Heart right ventricle (tissue), 16 donors: ENCODE measurements around the gene BIN1. TPM values are rescaled to one million over a fixed set of nuclear protein-coding genes. Genes with fewer than 3 reads are reported as not detected.

Experiments
- ATAC-seq, 8 donors: fragments of 200-7000 bp; cut with Tn5 transposase; one replicate each; pipeline ENCODE4 v1.9.1; 2020; ENCODE audit warnings: mild to moderate bottlenecking in 8 of 8, moderate library complexity in 8 of 8, moderate number of reproducible peaks in 1 of 8
- DNase-seq, 2 donors: peaks; one replicate each; pipeline ENCODE4 v3.0.0-alpha.2; 2020
- H3K27ac ChIP-seq, 10 donors: fragments of 200-600 bp; sonication (generic) in 2 of 10; one replicate each; pipeline versions ENCODE4 v1.5.0 to v1.8.0; 2020 to 2022; ENCODE audit warnings: mild to moderate bottlenecking in 3 of 10
- H3K27me3 ChIP-seq, 7 donors: fragments of 200-600 bp; one replicate each; pipeline ENCODE4 v1.8.0; 2021 to 2022; ENCODE audit warnings: mild to moderate bottlenecking in 2 of 7
- H3K36me3 ChIP-seq, 9 donors: fragments of 200-600 bp; sonication (generic) in 1 of 9; one replicate each; pipeline versions ENCODE4 v1.5.0 to v1.8.0; 2020 to 2022; ENCODE audit warnings: mild to moderate bottlenecking in 2 of 9
- H3K4me1 ChIP-seq, 9 donors: fragments of 200-600 bp; sonication (generic) in 1 of 9; one replicate each; pipeline versions ENCODE4 v1.5.0 to v1.8.0; 2020 to 2022; ENCODE audit warnings: mild to moderate bottlenecking in 4 of 9
- H3K4me3 ChIP-seq, 10 donors: fragments of 200-600 bp; sonication (generic) in 2 of 10; one replicate each; pipeline versions ENCODE4 v1.5.0 to v1.8.0; 2020 to 2022; ENCODE audit warnings: mild to moderate bottlenecking in 7 of 10, moderate library complexity in 2 of 10
- H3K9me3 ChIP-seq, 11 donors: fragments of 200-600 bp in 10 of 11; sonication (generic) in 2 of 11; one replicate each; pipeline versions ENCODE4 v1.5.0 to v1.8.0; 2013 to 2022; ENCODE audit warnings: mild to moderate bottlenecking in 2 of 11, control low read depth in 1 of 11, moderate library complexity in 1 of 11
- WGBS, 2 donors: extraction: QIAGEN DNeasy Blood & Tissue Kit; methylation state at CpG; one replicate each; pipeline ENCODE4 v1.1.7; 2013; ENCODE audit warnings: inconsistent platforms in 1 of 2; 5-methylcytosine and 5-hydroxymethylcytosine counted together
- intact Hi-C, 10 donors: fragments of 100-400 bp; cut with DNase I; formaldehyde crosslinking; loops; one replicate each; pipeline versions ENCODE4 v1.11.1 to v1.14.2; 2022
- polyA plus RNA-seq, 2 donors: library from polyadenylated mRNA; stranded (reverse); fragments of 200-250 nt; gene quantifications; one replicate each; pipeline ENCODE4 v1.2.3, GENCODE V29; 2013
- total RNA-seq, 10 donors: library from RNA; stranded (reverse); fragmentation: NEBNext Ultra II Directional in 3 of 10; extraction: Animal tissue kit (Norgen Biotek cat#: 25700) in 3 of 10; gene quantifications; one replicate each; pipeline versions ENCODE4 v1.2.1 to v1.2.4, GENCODE V29; 2021 to 2023
- TF ChIP-seq, protein P1 (sequence below), 9 donors: fragments of 200-600 bp; sonication (generic) in 2 of 9; IDR thresholded peaks; one replicate each; pipeline versions ENCODE4 v1.5.0 to v1.8.0; 2021 to 2022; ENCODE audit warnings: antibody characterized with exemption in 9 of 9, mild to moderate bottlenecking in 5 of 9, moderate library complexity in 1 of 9
- donor health status: Arrhythmogenic right ventricular cardiomyopathy.
- donor health status: ischemic (EF 13 %, LVEDD 7.1; RV severe dilation, severe dysfunction).
- donor health status: healthy with polysubstance abuse.
- donor health status: DM: no; HTN: yes; CAD: no.
- donor health status: DM: no; HTN: no; CAD: no.
- donor health status: ischemic (EF 25% LVEDD 6.9; RV normal size, moderate dysfunction).
- donor health status: ischemic (EF 25% LVEDD 5.7; RV mildly dilated, moderate dysfunction).
- donor health status: healthy.
- donor health status: DM: yes; HTN: yes; CAD: no.
- donor health status: Ischemic cardiomyopathy.
- donor health status: ischemic (EF 35%, LVEDD 5.7; RV mildly dilated, moderate dysfunction).
- donor health status: nonischemic (EF 11% LVEDD 7.7; RV severe dilation, severe dysfunction).
- donor health status: DM: yes; HTN: yes; CAD: no.
- donor health status: PGD.
- donor health status: ischemic (EF 29% LVEDD 5.4; RV normal size, mild dysfunction).
- donor health status: nonischemic (EF 23%, LVEDD 6.1; RV moderate dilation, normal function).

Gene BIN1
- total and polyA plus RNA-seq, 12 donors = 8.4 to 21.7 (median 16.0) TPM

DNA sequence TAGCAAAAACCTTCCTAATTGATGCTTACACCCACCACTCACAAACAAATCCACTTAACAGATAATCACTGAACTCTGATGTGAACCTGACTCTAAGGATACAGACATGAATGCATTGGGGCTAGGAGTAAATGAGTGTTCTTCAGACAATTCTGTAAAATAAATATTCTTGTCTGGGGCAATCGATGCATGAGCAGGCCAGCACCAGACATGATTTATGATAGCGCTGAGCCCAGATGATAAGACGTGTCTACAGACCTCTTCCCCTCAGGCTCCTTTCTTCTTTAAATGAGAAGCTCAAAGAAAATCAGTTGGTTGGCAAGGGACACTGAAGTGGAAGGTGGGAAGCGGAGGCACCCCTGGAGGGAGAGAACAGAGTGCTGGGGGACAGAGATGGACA, 27.3 kb upstream of the BIN1 start:
- TF ChIP-seq, protein P1, sequence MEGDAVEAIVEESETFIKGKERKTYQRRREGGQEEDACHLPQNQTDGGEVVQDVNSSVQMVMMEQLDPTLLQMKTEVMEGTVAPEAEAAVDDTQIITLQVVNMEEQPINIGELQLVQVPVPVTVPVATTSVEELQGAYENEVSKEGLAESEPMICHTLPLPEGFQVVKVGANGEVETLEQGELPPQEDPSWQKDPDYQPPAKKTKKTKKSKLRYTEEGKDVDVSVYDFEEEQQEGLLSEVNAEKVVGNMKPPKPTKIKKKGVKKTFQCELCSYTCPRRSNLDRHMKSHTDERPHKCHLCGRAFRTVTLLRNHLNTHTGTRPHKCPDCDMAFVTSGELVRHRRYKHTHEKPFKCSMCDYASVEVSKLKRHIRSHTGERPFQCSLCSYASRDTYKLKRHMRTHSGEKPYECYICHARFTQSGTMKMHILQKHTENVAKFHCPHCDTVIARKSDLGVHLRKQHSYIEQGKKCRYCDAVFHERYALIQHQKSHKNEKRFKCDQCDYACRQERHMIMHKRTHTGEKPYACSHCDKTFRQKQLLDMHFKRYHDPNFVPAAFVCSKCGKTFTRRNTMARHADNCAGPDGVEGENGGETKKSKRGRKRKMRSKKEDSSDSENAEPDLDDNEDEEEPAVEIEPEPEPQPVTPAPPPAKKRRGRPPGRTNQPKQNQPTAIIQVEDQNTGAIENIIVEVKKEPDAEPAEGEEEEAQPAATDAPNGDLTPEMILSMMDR (IDR thresholded peaks at IDR 0.05) = no peak
- 86 to 88% methylated on average over 4 of the region's 4 CpGs for WGBS, 2 donors

DNA sequence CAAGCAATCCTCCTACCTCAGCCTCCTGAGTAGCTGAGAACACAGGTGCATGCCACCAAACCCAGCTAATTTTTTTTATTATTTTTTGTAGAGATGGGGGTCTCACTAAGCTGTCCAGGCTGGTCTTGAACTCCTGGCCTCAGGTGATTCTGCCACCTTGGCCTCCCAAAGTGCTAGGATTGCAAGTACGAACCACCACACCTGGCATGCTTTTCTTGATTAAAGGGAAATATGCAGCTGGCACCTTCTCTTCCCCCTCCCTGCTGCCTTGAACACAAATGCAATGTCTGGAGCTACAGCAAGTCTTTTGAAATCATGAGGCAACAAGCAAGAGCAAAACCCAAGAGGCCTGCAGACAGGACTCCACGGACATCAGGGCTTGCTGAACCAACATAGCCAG, 26.8 kb upstream of the BIN1 start:
- peaks cover 0 to 18% (median 0%) of the 10 kb centered on the region in 9 donors for H3K4me1 ChIP-seq
- intact Hi-C loops = no loop called here
- ATAC-seq (no peak), DNase-seq (no peak)
- TF ChIP-seq, protein P1 (IDR thresholded peaks at IDR 0.05) = no peak
- H3K36me3 ChIP-seq = no peaks in the 10 kb centered on the region
- no peak overlapping the region for H3K4me3 ChIP-seq
- H3K27me3 ChIP-seq = peaks cover 0 to 4% (median 0%) of the 10 kb centered on the region in 7 donors
- no peak overlapping the region for H3K27ac ChIP-seq
- peaks cover 0 to 2% (median 0%) of the 10 kb centered on the region in 11 donors for H3K9me3 ChIP-seq
- 96 to 98% methylated on average over 2 of the region's 2 CpGs for WGBS, 2 donors

More for the DNA sequence above, 27.3 kb upstream of the BIN1 start:
- Histone ChIP-seq H3K9me3 (peaks cover 0 to 6% (median 0%) of the 10 kb centered on the region in 11 donors), H3K4me3 (no peak overlapping the region), H3K36me3 (no peaks in the 10 kb centered on the region), H3K4me1 (peaks cover 0 to 18% (median 0%) of the 10 kb centered on the region in 9 donors), H3K27me3 (peaks cover 0 to 4% (median 0%) of the 10 kb centered on the region in 7 donors), H3K27ac (peak overlapping the region in 1 of 10 donors; percentile 26)
- ATAC-seq = no peak
- intact Hi-C loops = no loop called here
- DNase-seq = no peak

DNA sequence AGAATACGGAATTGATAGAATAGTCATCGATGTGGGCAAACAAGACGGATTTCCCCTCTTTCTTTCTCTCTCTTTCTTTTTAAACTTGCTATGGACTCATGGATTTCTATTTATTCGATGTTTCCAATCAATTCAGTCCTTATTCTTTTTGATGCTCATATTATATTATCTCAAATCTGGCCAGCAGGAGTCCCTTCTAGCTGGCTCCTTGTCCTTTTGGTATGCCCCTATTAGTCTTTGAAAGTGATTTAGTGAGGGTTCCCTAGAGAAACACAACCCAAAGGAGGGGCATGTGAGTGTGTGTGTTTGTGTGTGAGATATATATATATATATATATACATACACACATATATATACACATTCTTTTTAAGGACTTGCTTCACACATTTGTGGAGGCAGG, 23.5 kb upstream of the BIN1 start:
- Histone ChIP-seq H3K4me3 (no peak overlapping the region), H3K4me1 (peaks cover 0 to 12% (median 0%) of the 10 kb centered on the region in 9 donors), H3K27ac (no peak overlapping the region), H3K9me3 (no peaks in the 10 kb centered on the region), H3K27me3 (peaks cover 0 to 12% (median 4%) of the 10 kb centered on the region in 7 donors), H3K36me3 (no peaks in the 10 kb centered on the region)
- DNase-seq = no peak
- TF ChIP-seq, protein P1 (IDR thresholded peaks at IDR 0.05) = no peak
- WGBS, 2 donors = 94 to 96% methylated on average over 4 of the region's 4 CpGs
- ATAC-seq = no peak
- intact Hi-C loops = no loop called here

DNA sequence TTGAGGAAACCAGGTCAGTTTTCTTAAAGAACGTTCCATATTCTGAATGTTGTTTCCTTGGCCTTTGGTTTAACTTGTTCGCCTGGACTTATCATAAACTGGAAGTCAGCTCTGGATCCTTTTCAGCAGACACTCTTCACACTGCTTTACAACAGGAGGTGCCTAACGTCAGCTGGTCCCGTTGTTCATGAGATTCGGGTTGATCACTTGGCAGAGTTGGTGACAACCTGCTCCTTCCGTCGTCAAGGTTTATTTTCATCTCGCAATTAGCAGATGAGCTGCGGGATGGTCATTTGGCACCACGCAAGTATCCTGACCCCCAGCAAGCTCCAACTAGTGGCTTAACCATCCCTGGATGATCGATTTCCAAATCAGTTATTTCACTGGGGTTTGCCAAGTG, 23.0 kb upstream of the BIN1 start:
- intact Hi-C loops = no loop called here
- Histone ChIP-seq H3K27ac (no peak overlapping the region), H3K27me3 (peaks cover 0 to 12% (median 4%) of the 10 kb centered on the region in 7 donors), H3K9me3 (no peaks in the 10 kb centered on the region), H3K4me3 (no peak overlapping the region), H3K4me1 (peaks cover 0 to 9% (median 0%) of the 10 kb centered on the region in 9 donors), H3K36me3 (no peaks in the 10 kb centered on the region)
- ATAC-seq (no peak), DNase-seq (no peak)
- TF ChIP-seq, protein P1 (IDR thresholded peaks at IDR 0.05) = no peak
- 63 to 74% methylated on average over 11 of the region's 11 CpGs for WGBS, 2 donors
